SK-N-SH (cell line): ENCODE results near the gene KMT2E. TPM values are rescaled to one million over a fixed set of nuclear protein-coding genes. Genes with fewer than 3 reads are reported as not detected.

Source experiments
- EZH2phosphoT487 ChIP-seq: fragments of 200-600 bp; sonication (generic); IDR thresholded peaks from 2 replicates; pipeline ENCODE4 v1.6.1; 2017; ENCODE audit warnings: low read depth, mixed run types, mild to moderate bottlenecking, antibody characterized with exemption, moderate library complexity, borderline replicate concordance
- FOSL2 ChIP-seq: IDR thresholded peaks from 2 replicates; pipeline ENCODE4 v1.4.0; 2012; ENCODE audit warnings: low read depth, mild to moderate bottlenecking, moderate library complexity, borderline replicate concordance
- GABPA ChIP-seq: IDR thresholded peaks from 2 replicates; pipeline ENCODE4 v1.4.0; 2012; ENCODE audit warnings: low read depth, mild to moderate bottlenecking
- IRF3 ChIP-seq: fragments of 150-350 bp; IDR thresholded peaks from 2 replicates; pipeline ENCODE4 v1.6.1; 2016; ENCODE audit warnings: mild to moderate bottlenecking, low read depth, low read length
- MEF2A ChIP-seq: IDR thresholded peaks from 2 replicates; pipeline ENCODE4 v1.4.0; 2012; ENCODE audit warnings: low read depth, borderline replicate concordance
- RFX5 ChIP-seq: IDR thresholded peaks from 2 replicates; pipeline ENCODE4 v1.6.1; 2012; ENCODE audit warnings: mild to moderate bottlenecking, improper control_type of control experiment, low read length
- SMC3 ChIP-seq: IDR thresholded peaks from 2 replicates; pipeline ENCODE4 v1.6.1; 2012; ENCODE audit warnings: low read depth, low read length, improper control_type of control experiment
- TCF12 ChIP-seq: IDR thresholded peaks from 2 replicates; pipeline ENCODE4 v1.4.0; 2012
- TEAD4 ChIP-seq: IDR thresholded peaks from 2 replicates; pipeline ENCODE4 v1.4.0; 2012; ENCODE audit warnings: mild to moderate bottlenecking, borderline replicate concordance; ENCODE audit not compliant: insufficient read depth
- polyA plus RNA-seq, 3 experiments: library from polyadenylated mRNA; depleted of rRNA; stranded (reverse); fragments of >200 nt; gene quantifications; 2 replicates each; pipeline ENCODE4 v1.2.3, GENCODE V29; 2012
- TF ChIP-seq, protein P1 (sequence below): fragments of 200-600 bp; sonication (generic); IDR thresholded peaks from 2 replicates; pipeline ENCODE4 v1.6.1; 2017; ENCODE audit warnings: antibody characterized with exemption, mild to moderate bottlenecking, moderate library complexity
- TF ChIP-seq, protein P2 (sequence below): IDR thresholded peaks from 2 replicates; pipeline ENCODE4 v1.4.0; 2012; ENCODE audit warnings: low read depth, borderline replicate concordance
- TF ChIP-seq, protein P3 (sequence below): IDR thresholded peaks from 2 replicates; pipeline ENCODE4; 2012
- TF ChIP-seq, protein P4 (sequence below): IDR thresholded peaks from 2 replicates; pipeline ENCODE4 v1.6.1; 2012; ENCODE audit warnings: mild to moderate bottlenecking, low read depth, low read length, moderate library complexity

KMT2E gene
- polyA plus RNA-seq, 1 of the 3 experiments (the other 2 are of a cell fraction) = 6.4 TPM

DNA sequence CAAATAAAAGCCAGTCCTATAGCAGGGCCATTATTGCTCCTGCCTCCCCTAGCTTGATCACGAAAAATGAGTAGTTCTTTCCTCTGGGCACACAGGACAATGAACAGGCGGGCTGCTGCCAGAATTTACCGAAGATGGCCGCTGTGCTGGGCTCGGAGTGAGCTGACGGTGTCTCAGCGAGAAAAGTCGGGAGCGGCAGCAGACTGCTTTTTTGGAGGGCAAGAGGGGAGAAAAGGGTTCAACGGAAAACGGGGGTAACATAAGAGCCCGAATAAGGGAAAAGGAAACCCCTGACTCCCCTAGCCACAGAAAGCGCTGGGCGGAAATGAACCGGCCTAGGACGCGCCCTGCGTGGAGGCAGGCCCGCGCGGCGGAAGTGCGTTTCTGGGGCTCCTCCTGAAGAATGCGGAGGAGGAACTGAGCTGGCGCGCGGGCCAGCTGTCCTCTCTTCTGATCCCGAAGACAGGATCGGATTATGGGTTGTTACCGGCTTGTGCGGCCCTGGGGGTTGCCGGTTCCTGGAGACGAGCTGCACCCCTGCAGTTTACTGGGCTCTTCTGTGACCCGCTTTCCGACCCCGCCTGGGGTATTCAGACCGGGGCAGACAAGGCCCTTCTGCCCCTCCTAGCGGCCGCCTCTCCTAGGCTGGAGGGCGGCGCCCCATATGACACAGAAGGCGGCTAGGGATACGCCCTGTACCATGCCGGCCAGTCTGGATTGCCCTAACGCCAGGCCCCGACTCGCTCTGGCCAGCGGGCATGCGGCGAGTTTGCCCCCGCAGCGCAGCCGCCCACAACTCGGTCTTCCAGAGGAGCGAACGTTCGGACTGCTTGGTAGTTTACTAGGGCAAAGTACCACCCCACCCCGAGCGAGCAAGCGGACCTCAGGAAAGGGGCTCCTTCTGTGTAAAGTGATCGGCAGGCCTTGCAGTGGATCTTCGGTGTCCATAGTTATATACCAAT, 30.1 kb upstream of the KMT2E start (continued):
- TF ChIP-seq, protein P1, sequence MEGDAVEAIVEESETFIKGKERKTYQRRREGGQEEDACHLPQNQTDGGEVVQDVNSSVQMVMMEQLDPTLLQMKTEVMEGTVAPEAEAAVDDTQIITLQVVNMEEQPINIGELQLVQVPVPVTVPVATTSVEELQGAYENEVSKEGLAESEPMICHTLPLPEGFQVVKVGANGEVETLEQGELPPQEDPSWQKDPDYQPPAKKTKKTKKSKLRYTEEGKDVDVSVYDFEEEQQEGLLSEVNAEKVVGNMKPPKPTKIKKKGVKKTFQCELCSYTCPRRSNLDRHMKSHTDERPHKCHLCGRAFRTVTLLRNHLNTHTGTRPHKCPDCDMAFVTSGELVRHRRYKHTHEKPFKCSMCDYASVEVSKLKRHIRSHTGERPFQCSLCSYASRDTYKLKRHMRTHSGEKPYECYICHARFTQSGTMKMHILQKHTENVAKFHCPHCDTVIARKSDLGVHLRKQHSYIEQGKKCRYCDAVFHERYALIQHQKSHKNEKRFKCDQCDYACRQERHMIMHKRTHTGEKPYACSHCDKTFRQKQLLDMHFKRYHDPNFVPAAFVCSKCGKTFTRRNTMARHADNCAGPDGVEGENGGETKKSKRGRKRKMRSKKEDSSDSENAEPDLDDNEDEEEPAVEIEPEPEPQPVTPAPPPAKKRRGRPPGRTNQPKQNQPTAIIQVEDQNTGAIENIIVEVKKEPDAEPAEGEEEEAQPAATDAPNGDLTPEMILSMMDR = peak; percentile 56
- TF ChIP-seq, protein P2, sequence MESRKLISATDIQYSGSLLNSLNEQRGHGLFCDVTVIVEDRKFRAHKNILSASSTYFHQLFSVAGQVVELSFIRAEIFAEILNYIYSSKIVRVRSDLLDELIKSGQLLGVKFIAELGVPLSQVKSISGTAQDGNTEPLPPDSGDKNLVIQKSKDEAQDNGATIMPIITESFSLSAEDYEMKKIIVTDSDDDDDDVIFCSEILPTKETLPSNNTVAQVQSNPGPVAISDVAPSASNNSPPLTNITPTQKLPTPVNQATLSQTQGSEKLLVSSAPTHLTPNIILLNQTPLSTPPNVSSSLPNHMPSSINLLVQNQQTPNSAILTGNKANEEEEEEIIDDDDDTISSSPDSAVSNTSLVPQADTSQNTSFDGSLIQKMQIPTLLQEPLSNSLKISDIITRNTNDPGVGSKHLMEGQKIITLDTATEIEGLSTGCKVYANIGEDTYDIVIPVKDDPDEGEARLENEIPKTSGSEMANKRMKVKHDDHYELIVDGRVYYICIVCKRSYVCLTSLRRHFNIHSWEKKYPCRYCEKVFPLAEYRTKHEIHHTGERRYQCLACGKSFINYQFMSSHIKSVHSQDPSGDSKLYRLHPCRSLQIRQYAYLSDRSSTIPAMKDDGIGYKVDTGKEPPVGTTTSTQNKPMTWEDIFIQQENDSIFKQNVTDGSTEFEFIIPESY = no peak
- TF ChIP-seq EZH2phosphoT487 (no peak), SMC3 (peak; percentile 4; the same call in 1 of the 2 replicates), TEAD4 (peak; percentile 41; the same call in 1 of the 2 replicates), TCF12 (peak; percentile 53), RFX5 (no peak; the same call in 1 of the 2 replicates), IRF3 (no peak), GABPA (peak; percentile 89), FOSL2 (no peak), MEF2A (0 out of 2 replicates have a peak, but pooled peaks have one; percentile 9)
- TF ChIP-seq, protein P3, sequence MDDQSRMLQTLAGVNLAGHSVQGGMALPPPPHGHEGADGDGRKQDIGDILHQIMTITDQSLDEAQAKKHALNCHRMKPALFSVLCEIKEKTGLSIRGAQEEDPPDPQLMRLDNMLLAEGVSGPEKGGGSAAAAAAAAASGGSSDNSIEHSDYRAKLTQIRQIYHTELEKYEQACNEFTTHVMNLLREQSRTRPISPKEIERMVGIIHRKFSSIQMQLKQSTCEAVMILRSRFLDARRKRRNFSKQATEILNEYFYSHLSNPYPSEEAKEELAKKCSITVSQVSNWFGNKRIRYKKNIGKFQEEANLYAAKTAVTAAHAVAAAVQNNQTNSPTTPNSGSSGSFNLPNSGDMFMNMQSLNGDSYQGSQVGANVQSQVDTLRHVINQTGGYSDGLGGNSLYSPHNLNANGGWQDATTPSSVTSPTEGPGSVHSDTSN = no peak; the same call in none of the 2 replicates
- TF ChIP-seq, protein P4, sequence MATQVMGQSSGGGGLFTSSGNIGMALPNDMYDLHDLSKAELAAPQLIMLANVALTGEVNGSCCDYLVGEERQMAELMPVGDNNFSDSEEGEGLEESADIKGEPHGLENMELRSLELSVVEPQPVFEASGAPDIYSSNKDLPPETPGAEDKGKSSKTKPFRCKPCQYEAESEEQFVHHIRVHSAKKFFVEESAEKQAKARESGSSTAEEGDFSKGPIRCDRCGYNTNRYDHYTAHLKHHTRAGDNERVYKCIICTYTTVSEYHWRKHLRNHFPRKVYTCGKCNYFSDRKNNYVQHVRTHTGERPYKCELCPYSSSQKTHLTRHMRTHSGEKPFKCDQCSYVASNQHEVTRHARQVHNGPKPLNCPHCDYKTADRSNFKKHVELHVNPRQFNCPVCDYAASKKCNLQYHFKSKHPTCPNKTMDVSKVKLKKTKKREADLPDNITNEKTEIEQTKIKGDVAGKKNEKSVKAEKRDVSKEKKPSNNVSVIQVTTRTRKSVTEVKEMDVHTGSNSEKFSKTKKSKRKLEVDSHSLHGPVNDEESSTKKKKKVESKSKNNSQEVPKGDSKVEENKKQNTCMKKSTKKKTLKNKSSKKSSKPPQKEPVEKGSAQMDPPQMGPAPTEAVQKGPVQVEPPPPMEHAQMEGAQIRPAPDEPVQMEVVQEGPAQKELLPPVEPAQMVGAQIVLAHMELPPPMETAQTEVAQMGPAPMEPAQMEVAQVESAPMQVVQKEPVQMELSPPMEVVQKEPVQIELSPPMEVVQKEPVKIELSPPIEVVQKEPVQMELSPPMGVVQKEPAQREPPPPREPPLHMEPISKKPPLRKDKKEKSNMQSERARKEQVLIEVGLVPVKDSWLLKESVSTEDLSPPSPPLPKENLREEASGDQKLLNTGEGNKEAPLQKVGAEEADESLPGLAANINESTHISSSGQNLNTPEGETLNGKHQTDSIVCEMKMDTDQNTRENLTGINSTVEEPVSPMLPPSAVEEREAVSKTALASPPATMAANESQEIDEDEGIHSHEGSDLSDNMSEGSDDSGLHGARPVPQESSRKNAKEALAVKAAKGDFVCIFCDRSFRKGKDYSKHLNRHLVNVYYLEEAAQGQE = peak; percentile 48
